ENCODE data around the gene ZSCAN5C. TPM values are rescaled to one million over a fixed set of nuclear protein-coding genes. Genes with fewer than 3 reads are reported as not detected.

The ZSCAN5C gene
- total RNA-seq, 1 donor from 2014 or later: not detected

- Mint-ChIP-seq H3K27me3 (ENCODE audit: low read depth, unreplicated experiment) (peaks cover 21% of the 10 kb centered on the region), H3K4me1 (ENCODE audit: low read depth, unreplicated experiment) (no peaks in the 10 kb centered on the region), H3K36me3 (ENCODE audit: low read depth, unreplicated experiment) (no peaks in the 10 kb centered on the region), H3K4me3 (ENCODE audit: unreplicated experiment) (no peak overlapping the region), H3K9me3 (ENCODE audit: unreplicated experiment) (no peaks in the 10 kb centered on the region), H3K27ac (ENCODE audit: unreplicated experiment) (no peak overlapping the region)
- H3K9me3 ChIP-seq (ENCODE audit: insufficient read depth, low read depth, low read length): no peaks in the 10 kb centered on the region
- no peak overlapping the region for H3K27ac ChIP-seq (ENCODE audit: low read depth, low read length)
- no peaks in the 10 kb centered on the region for H3K4me1 ChIP-seq (ENCODE audit: insufficient read depth, low read length)
- no peak for FAIRE-seq
- no peaks in the 10 kb centered on the region for H3K27me3 ChIP-seq (ENCODE audit: insufficient read depth, low read length)
- H3K9ac ChIP-seq (ENCODE audit: low read length): no peak overlapping the region
- H3K4me2 ChIP-seq (ENCODE audit: low read length): no peak overlapping the region
- H3K4me3 ChIP-seq (ENCODE audit: insufficient read depth, low read depth, low read length): no peak overlapping the region
- no peak for TF ChIP-seq EZH2 (IDR thresholded peaks at IDR 0.05; ENCODE audit: insufficient read depth, low read length)
- no peak for TF ChIP-seq CTCF (IDR thresholded peaks at IDR 0.05; ENCODE audit: insufficient read depth, low read depth, low read length)
- H3K36me3 ChIP-seq (ENCODE audit: insufficient read depth, low read length): no peaks in the 10 kb centered on the region
- no peaks in the 10 kb centered on the region for H3K79me2 ChIP-seq (ENCODE audit: insufficient read depth, low read length)
- no peaks in the 10 kb centered on the region for H4K20me1 ChIP-seq (ENCODE audit: insufficient read depth, low read length)
- DNase-seq (ENCODE audit: low read depth): no peak
- no peak overlapping the region for H2AFZ ChIP-seq (ENCODE audit: low read depth, low read length)
Measured at GRCh38 chr19:56176881-56177280, 25.2 kb upstream of the ZSCAN5C start.

GRCh38 chr19:56177564-56178243 lies 24.4 kb upstream of the ZSCAN5C start:
- Mint-ChIP-seq H3K27me3 (ENCODE audit: low read depth, unreplicated experiment) (peaks cover 28% of the 10 kb centered on the region), H3K36me3 (ENCODE audit: low read depth, unreplicated experiment) (no peaks in the 10 kb centered on the region), H3K4me3 (ENCODE audit: unreplicated experiment) (no peak overlapping the region), H3K4me1 (ENCODE audit: low read depth, unreplicated experiment) (no peaks in the 10 kb centered on the region), H3K9me3 (ENCODE audit: unreplicated experiment) (no peaks in the 10 kb centered on the region), H3K27ac (ENCODE audit: unreplicated experiment) (no peak overlapping the region)
- Histone ChIP-seq H3K27ac (ENCODE audit: low read depth, low read length) (no peak overlapping the region), H2AFZ (ENCODE audit: low read depth, low read length) (no peak overlapping the region), H3K9ac (ENCODE audit: low read length) (no peak overlapping the region), H3K4me2 (ENCODE audit: low read length) (no peak overlapping the region), H3K36me3 (ENCODE audit: insufficient read depth, low read length) (no peaks in the 10 kb centered on the region), H3K79me2 (ENCODE audit: insufficient read depth, low read length) (no peaks in the 10 kb centered on the region), H3K9me3 (ENCODE audit: insufficient read depth, low read depth, low read length) (no peaks in the 10 kb centered on the region), H3K4me1 (ENCODE audit: insufficient read depth, low read length) (no peaks in the 10 kb centered on the region), H3K4me3 (ENCODE audit: insufficient read depth, low read depth, low read length) (no peak overlapping the region), H4K20me1 (ENCODE audit: insufficient read depth, low read length) (no peaks in the 10 kb centered on the region), H3K27me3 (ENCODE audit: insufficient read depth, low read length) (no peaks in the 10 kb centered on the region)
- FAIRE-seq (no peak), DNase-seq (ENCODE audit: low read depth) (no peak)
- no peak for TF ChIP-seq EZH2 (IDR thresholded peaks at IDR 0.05; ENCODE audit: insufficient read depth, low read length)
- TF ChIP-seq CTCF (IDR thresholded peaks at IDR 0.05; ENCODE audit: insufficient read depth, low read depth, low read length): no peak

- no peaks in the 10 kb centered on the region for H3K79me2 ChIP-seq (ENCODE audit: insufficient read depth, low read length)
- H3K4me1 Mint-ChIP-seq (ENCODE audit: low read depth, unreplicated experiment): no peaks in the 10 kb centered on the region
- no peaks in the 10 kb centered on the region for H3K27me3 ChIP-seq (ENCODE audit: insufficient read depth, low read length)
- DNase-seq (ENCODE audit: low read depth) (no peak), FAIRE-seq (no peak)
- no peak overlapping the region for H3K27ac Mint-ChIP-seq (ENCODE audit: unreplicated experiment)
- H3K9me3 Mint-ChIP-seq (ENCODE audit: unreplicated experiment): no peaks in the 10 kb centered on the region
- no peaks in the 10 kb centered on the region for H4K20me1 ChIP-seq (ENCODE audit: insufficient read depth, low read length)
- no peak for TF ChIP-seq EZH2 (IDR thresholded peaks at IDR 0.05; ENCODE audit: insufficient read depth, low read length)
- no peak for TF ChIP-seq CTCF (IDR thresholded peaks at IDR 0.05; ENCODE audit: insufficient read depth, low read depth, low read length)
- no peak overlapping the region for H3K4me3 Mint-ChIP-seq (ENCODE audit: unreplicated experiment)
- H3K4me1 ChIP-seq (ENCODE audit: insufficient read depth, low read length): no peaks in the 10 kb centered on the region
- H3K9me3 ChIP-seq (ENCODE audit: insufficient read depth, low read depth, low read length): no peaks in the 10 kb centered on the region
- H3K4me2 ChIP-seq (ENCODE audit: low read length): no peak overlapping the region
- no peak overlapping the region for H3K9ac ChIP-seq (ENCODE audit: low read length)
- no peak overlapping the region for H3K27ac ChIP-seq (ENCODE audit: low read depth, low read length)
- H3K4me3 ChIP-seq (ENCODE audit: insufficient read depth, low read depth, low read length): no peak overlapping the region
- no peak overlapping the region for H2AFZ ChIP-seq (ENCODE audit: low read depth, low read length)
- peaks cover 12% of the 10 kb centered on the region for H3K27me3 Mint-ChIP-seq (ENCODE audit: low read depth, unreplicated experiment)
- no peaks in the 10 kb centered on the region for H3K36me3 Mint-ChIP-seq (ENCODE audit: low read depth, unreplicated experiment)
- H3K36me3 ChIP-seq (ENCODE audit: insufficient read depth, low read length): no peaks in the 10 kb centered on the region
Measured at GRCh38 chr19:56189785-56190184, 12.3 kb upstream of the ZSCAN5C start.

All from astrocyte (in vitro differentiated cells and primary cell).